Stimulated activated CD4-positive, alpha-beta T cell treated with anti-CD3 and anti-CD28 coated beads, Interleukin-12 subunit alpha, Interleukin-12 subunit beta, amount 100 ng/mL, for 48 hours (primary cell): ENCODE data around the gene MRGPRE.

Experiments used
- DNase-seq, 3 donors: peaks; one replicate each; pipeline ENCODE4 v3.0.0-alpha.2; 2020; ENCODE audit warnings: low read depth in 2 of 3, low spot score in 1 of 3

Gene MRGPRE

DNA sequence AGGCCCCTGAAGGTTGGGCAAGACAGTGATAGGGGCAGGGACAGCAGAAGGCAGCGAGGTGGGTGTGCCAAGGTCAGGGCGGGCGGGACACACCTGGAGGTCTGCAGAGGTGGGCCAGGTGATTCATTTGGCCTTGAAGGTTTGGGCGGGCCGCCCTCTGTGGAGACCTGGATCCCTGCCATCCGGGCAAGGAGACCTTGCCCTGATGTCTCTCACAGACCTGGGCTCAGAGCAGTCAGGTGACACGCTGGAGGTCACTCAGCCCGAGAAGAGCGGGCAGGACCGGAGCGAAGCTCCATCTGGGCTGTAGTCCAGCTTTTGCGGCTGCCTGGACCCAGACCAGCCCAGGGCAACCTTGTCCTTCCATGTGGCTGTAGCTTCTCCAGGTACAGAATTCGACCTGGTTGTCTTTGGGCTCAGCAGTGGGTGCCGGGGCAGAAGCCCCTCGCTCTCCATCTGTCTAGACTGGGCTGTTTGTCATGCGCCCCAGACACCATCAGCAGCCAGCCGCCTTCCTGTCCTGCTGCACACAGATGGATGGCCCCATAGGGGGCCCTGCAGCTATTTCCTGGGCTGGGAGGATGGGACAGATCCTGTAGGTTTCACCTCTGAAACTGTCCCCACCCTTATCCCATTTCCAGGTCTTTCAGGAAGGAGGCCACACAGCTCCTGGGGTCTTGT lies 16.7 kb downstream of the MRGPRE start:
- DNase-seq, result no peak

DNA sequence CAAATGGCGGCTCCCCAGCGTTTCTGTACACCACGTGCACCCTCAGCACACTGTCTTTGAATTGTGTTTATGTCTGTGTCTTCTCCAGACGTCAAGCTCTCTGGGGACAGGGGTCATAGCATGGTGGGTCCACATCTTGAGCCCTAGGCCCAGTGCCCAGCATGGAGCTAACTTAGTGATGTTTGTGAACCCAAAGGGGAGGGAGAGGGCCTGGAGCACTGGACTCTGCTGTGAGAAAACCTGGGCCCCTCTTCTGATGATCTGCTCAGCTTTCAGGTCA lies 17.9 kb downstream of the MRGPRE start:
- DNase-seq, result no peak

DNA sequence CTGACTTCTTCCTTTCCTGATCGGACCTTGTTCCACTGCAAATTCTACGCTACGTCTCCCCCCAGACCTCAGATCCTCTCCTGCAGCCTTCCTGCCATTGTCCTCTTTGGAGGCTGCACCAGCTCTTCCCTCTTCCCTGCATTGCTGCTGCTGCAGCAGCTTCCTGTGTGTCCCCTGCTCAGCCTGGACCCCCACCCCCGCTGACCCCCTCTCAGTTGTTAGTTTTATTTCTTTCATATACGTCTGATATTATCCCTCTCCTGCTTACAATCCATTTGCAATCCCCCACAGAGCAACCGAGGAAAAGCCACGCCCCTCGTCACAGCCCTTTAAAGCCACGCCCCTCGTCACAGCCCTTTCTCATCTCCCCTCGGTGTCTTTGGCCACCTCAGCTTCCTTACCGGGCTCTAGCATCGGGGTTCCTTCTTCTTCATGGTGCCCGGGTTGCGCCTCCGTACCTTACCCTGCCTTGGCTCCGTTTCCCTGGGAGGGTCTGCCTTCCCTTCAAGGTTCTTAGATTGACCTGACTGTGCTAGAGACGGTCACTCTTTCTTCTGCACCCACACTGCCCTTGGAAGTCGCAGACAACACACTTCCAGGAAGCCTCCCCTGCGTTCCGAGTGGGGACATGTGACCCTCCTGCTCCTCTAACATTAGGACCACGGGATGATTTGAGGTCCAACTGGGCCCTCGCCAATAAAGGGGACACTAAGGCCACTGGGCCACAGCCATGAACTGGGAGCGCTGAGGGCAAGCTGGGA lies 18.4 kb downstream of the MRGPRE start:
- no peak for DNase-seq

DNA sequence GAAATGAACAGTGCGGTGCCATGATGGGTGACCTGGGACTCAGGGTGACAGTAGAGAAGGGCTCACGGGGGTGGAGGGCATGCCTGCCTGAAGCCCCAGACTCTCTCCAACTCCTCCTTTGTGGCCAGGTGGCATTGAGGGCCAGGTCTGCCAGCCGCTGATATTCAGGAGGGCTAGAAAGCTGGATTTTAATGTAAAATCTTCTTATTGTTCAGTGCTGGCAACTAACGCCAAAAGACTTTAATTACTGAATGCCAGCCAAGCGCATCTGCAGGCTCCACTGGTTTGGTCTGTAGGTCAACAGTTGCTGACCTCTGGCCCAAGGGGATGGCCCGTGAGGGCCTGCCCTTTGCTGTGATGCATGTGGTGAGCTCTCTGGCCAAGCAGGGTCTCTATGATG lies 23.9 kb downstream of the MRGPRE start:
- DNase-seq, result no peak

DNA sequence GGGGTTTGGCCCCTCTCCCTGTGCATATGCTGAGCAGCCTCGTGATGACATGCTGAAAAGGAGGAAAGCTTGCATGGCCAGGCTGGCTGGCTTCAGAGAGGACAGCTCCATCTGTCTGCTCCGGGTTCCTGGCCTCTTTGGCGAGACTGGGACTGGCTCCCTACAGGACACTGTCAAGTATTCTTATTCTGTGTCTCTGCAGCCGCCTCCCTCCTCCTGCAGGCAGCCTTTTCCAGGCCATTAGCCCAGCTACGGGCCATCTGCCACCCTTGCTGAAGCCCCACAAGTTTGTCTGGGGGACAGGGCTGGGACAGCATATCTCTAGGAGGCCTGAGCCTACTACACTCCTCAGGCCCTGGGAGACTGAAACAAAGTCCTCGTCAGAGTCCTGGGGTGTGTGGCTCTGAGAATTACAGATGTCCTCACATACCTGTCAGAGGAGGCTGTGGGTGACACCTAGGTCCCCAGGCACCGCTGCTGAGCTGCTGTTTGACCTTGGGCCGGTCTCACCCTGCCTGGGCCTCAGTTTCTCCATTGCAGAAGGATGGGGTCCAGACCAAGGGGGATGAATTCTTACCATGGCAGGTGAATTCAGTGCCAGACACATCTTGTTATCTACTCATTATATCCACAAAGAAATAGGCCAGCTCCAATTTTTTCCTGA lies 24.6 kb downstream of the MRGPRE start:
- no peak for DNase-seq

DNA sequence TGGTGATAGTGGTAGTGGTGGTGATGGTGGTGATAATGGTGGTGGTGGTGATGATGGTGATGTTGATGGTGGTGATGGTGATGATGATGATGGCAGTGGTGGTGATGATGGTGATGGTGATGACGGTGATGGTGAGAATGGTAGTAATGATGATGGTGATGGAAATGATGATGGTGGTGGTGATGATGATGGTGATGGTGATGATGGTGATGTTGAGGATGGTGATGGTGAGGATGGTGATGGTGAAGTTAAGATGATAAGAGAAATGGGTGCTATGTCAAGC lies 25.4 kb downstream of the MRGPRE start:
- no peak for DNase-seq

DNA sequence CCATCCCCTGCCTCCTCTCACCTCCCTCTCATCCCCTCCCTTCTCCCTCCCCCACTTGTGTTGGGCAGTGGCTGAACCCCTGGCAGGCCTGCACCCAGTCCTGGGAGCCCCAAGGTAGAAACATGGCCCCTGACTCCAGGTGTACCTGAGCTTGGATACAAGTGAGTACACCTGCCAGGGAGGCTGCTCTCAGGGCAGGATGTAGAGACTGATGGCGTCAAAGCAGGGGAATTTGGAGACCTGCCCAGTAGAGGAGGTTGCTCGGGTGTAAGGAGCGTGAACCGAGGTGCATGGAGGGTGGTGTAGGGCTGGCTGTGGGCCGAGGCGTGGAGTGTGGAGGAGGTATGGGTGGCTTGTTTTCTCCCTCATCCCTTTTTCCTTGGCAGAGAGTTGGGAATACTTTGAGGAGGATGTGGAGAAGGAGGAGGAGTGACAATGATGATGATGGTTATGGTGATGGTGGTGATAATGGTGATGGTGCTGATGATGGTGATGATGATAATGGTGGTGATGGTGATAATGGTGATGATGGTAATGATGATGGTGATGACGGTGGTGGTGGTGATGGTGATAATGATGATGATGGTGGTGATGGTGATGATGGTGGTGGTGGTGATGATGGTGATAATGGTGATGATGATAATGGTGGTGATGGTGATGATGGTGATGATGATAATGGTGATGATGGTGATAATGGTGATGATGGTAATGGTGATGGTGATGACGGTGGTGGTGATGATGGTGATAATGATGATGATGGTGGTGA lies 25.9 kb downstream of the MRGPRE start:
- DNase-seq, result no peak

DNA sequence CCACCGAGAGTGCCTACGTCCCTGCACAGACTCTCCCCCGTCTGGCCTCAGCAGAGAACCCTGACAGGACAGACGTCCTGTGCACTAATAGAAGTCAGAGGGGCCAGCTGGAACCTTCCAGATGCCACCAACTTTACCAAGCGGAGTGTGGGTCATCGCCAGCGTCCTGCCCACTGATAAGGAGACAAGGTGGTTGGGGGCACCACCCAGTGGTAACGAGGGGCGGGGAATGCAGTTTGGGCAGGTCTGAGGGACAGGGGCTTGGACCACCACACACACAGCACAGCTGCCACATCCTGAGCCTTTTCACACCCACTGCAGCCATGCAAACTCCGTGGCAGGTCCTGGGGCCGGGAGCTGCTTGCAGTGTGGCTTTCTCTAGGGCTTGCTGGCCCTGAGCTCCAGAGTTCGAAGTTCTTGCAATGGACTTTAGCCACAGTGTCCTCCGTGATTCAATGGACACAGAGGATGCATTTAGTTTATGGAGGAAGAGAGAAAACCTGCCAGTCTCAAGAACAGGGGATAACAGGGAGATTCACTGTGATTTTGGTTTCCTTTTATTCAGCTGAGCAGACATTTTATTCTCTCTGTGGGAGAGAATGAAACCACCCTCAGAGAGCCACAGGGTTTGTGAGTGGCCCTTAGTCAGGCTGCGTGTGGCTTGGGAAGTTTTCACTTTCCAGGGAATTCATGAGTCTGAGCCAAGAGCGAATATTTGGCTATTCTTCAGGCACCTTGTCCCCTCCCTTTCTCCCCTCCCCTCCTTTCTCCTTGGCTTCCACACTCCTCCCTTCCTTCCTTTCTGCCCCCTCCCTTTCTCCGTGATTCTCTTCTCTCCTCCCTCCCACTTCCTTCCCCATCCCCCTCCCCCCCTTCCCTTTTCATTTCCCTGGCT lies 26.7 kb downstream of the MRGPRE start:
- no peak for DNase-seq

DNA sequence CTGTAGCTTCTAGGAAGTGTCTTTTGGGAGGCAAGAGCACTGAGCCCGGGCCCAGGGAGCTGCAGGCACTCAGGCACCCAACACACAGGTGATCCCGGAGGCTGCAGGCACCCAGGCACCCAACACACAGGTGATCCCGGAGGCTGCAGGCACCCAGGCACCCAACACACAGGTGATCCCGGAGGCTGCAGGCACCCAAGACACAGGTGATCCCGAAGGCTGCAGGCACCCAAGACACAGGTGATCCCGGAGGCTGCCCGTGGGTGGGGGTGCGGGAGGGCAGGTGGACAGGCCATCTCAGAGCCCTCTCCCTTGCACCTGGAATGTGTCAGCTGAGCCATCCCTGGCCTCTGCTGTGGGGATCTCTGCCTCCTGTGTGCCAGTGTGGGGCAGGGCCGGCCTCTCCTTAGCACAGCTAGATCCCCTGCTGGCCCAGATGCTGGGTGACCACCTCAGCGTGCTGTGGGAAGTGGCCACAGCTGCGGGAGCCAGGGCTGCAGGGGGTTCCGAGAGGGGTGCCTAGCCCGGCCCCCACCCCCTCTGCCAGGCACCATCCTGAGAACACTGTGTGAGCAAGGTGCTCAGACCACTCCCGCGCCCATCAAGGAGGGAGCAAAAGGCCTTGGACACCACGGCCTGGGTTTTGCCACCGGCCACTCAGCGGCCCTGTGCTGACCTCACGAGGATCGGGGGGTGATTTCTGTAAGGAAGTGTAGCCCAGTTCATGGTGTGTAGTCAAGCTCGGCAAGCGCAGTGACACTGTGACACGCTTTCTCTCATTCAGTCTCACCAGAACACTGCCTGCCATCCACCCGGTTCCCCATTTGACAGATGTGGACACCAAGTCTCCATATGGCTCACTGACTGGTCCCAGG lies 27.8 kb downstream of the MRGPRE start:
- DNase-seq, result no peak

DNA sequence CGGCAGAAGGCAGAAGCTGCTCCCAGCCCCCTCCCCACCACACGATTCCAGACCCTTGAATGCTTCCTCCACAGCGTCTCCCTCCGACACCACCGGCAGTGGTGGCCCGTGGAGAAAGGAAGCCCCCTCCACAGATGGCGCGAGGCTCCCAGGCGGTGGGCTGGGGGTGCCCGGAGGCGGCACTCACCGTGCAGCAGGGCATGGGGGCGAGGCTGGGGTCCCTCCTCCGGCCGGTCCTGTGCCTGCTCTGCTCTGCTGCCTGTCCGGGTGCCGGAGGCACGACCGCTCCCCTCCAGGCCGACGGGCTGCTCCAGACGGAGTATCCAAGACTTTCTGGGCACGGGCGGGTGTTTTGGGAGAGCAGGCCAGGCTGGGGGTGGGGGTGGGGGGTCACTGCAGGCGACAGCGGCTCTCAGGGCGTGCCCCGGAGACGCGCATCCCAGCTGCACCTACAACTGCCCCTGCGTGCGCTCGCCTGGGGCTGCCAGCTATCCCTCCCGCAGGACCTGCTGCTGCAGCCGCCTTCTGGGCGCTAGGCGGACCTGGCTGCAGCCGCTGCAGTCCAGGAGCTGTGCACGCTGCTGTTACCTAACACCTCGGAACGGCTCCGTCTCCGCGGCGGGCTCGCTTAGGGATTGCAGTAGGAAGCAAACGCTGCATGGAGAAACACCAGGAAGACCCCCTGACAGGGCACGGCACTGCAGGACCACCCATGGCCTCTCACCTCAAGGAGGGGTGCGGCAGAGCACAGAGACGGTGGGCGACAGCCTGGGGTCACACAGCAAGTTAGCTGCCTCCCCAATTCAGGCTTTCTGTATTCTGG lies 28.8 kb downstream of the MRGPRE start:
- no peak for DNase-seq

DNA sequence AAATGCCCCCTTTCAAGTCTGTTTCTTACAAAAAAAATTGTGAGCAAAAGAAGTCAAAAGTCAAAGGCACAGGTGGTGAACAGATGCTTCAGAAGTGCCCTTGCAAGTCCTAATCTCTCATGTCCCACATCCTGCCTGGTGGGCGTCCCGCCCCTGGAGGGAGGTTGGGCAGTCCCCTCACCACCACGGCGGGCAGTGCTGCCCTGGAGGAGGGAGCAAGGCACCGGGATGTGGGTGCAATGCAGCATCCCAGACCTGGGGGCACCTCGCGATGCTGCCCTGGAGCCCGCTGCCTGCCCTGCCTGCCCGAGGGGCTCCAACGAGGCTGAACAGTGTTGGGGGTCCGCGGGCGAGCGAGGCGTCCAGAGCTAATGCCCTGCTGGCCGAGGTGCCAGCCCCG lies 29.5 kb downstream of the MRGPRE start:
- no peak for DNase-seq

DNA sequence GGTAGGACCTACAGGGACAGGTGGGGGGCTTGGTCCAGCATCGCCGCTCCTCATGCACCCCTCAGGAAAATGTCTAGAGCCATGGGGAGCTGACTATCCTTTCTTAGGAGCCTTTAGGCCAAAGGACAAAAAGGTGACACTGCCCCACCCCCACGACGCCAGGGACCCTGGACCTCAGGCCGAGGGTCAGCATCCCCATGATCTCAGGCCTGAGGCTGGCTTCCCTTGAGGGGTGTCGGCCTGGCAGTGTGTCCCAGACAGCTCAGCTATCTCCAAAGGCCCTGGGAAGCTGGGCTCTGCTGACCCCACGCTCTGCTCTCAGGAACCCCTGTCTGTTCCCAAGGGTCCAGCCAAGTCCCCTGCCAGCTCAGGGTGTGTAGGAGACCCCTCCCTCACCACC lies 29.9 kb downstream of the MRGPRE start:
- DNase-seq, result no peak

DNA sequence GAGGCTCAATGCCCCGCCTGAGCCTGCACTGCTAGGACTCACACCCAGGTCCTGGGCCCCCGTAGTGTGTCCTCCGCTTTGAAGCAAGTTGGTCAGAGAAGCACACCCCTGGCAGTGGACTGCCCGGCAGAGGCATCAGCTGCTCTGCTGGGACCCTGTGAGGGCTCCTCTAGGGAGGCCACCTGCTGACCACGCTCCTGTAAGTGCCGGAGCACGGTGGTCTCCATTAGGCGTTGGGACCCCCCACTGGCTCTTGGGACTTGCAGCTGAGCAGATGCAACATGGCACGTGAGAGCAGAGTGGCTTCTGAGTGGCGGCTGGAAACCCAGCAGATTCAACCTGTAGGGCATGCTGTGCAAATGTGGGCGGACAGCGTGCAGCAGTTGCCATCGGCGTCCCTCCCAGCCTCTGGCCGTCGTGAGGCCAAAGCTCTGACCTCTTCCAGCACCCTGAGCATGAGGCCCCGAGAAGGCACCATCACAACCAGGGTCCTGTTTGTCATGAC lies 30.5 kb downstream of the MRGPRE start:
- no peak for DNase-seq

DNA sequence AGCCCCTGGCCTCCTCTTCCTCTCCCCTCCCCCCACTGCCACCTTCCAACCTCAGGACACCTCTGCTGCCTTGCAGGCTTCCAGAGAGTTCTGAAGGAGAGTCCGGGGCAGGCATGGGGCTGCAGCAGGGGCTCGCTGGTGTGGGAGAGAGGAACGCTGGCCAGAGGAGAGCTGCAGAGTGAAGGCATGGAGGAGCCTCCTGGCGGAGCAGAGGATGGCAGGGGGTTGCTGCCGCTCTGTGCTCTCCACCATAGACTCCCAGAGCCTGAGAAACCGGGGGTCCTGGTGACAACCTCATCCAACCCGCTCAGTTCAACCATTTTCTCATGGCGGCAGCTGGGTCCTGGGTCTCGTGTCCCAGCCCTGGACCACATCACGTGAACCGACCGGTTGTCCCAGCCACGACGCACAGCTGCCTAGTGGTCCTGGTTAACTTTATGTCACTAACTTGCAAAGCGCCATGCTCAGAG lies 31.1 kb downstream of the MRGPRE start:
- no peak for DNase-seq

DNA sequence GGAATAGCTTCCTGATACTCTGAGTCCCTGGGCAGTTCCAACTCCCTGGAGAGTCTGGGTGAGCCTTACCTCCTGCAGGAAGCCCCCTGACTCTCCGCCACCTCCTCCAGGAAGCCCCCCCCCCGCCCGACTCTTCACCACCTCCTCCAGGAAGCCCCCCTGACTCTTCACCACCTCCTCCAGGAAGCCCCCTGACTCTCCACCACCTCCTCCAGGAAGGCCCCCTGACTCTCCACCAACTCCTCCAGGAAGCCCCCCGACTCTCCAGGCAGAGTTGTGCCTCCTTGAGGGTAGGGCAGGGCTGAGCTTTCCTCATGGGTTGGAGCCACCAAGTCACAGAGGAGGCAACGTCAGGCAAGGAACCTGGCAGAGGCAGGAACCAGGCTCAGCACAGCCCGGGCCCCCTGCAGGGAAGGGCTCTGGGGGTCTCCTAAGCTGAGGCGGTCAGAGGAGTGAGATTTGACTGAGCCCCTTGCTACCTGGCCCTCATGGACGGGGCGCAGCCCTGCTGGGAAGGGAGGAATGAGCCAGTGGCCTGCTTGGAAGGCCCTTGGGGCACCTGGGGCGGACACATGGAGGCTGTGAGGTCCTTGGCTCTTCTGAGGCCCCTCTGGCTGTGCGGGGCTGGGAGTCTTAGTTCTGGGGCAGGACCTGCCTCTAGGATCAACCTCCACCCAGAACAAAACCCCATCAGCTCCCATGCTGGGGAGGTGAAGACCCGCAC lies 31.7 kb downstream of the MRGPRE start:
- DNase-seq, result no peak

DNA sequence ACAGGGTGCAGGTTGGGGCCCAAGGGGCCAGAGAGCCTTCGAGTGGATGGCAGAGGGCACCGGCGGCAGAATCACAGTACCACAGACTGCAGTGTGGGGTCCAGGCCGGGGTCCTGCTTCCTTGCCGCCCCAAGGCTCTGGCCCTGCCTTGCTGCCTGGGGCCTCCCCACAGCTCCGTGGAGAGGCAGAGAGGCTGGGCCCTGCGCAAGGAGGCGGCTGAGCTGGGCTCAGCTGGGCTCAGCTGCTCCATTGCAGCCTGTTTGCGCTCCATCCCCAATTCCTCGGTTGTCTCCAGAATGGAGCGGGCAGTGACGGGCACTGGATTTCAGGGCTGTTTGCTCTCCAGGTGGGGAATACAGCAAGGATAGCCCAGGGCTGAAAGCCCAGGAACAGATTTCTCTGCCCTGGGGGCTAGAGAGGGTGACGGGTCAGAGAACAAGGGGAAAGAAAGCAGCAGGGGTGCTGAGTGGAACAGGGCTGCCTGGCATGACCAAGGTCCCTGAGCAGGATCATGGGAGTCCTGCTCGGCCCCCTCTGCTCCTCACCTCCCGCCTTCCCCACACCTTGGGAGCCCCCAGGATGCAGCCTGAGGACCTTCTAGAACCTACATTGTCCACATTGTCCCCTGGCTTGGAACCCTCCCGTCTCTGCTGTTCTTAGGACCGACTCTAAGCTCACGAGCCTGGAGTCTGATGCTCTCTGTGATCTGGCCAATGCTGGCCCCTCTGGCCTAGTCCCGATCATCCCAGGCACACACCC lies 32.5 kb downstream of the MRGPRE start:
- no peak for DNase-seq

DNA sequence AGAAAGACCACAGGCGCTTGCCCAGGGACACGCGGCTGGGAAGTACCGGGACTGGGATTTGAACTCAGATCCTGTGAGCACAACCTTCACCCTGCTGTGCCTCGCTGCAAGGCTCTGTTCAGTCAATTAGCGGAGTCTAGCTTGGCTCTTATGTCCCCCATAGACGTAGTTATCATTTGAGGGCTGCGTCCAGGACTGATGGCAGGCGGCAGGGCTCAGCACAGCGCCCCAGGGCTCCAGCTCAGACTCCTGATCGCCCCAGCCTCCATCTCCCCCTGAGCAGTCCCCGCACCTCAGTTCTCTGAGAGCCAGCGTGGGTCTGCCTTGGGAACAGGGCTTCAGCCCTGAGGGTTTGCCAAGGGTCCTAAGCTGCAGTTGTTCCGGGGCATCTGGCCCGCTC lies 33.4 kb downstream of the MRGPRE start:
- no peak for DNase-seq
